HG03060 (cell line): Measurements from ENCODE around the gene CCSER1.

ENCODE experiments used
- ATAC-seq: cut with Tn5 transposase; IDR thresholded peaks from one replicate; pipeline ENCODE4 v1.9.1; 2021; ENCODE audit warnings: low read depth, moderate number of reproducible peaks; ENCODE audit not compliant: unreplicated experiment

Gene CCSER1

DNA sequence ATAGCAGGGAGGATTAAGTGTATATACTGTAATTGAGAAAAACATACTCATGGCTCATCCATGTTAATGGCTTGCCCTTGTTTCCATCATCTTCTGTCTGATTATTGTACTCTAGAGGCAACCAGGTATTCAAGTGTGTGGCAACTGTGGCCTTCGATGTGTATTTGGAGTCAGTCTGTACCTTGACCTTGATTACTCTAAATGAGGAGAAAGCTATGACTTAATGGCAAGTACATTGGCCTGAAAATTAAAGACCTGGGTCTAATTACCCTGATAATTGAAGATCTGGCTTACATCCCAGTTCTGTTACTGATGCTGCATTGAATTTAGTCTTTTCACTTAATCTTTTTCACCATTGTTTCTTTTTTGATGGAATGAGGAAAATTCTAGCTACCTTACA is 409.2 kb downstream of the CCSER1 start:
- no peak for ATAC-seq

DNA sequence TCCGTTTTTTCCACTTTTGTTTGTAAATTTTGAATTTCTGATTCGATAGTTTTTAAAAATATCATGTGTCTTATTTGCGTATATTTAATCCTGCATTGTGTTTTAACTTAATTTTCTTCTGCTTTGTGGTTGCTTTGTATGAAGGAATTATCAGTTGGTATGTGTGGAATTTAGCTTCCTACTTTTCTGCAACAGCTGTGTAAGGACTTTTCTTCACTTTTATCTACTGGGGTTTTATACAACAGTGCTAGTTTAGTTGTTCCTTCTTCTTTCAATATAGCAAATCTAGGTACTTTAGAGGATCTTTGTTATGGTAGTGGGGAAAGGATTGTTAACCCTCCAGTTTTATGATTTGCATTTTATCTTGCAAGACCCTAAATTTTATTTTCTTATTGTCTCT is 410.3 kb downstream of the CCSER1 start:
- no peak for ATAC-seq

DNA sequence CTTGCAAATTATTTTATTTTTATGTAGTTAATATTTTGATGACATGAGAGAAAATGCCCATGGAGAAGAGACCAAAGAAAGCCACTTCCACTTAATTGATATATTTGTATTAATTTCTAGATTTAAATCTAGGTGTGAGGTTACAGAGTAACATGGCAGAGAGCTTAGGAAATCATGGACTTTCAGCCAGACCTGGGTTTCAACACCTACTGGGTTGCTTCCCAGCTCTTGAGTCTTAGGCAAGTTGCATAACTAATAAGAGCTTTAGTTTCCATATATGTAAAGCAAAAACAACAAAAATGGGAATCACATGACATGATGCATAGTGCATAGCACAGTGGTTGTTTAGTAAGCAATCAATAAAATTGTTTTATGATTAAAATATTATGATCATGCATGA is 413.3 kb downstream of the CCSER1 start:
- ATAC-seq, result no peak

DNA sequence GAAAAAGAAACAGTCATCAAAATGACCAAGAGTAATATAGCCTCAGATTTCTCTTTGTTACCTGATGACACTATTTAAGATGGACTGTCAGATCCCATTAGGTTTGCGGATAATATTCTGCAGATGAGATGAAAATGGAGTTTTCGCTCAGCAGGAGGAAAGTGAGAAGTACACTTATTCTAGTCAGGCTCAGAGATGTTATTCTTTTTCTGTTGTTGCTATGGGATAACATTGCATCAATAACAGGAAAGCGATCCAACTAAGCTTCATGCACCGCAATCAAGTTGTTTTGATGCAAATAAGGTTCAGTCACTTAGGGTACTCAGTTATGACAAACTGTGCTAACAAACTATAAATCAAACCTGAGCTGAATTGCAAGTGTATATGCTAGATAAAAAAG is 415.0 kb downstream of the CCSER1 start:
- ATAC-seq, result no peak

DNA sequence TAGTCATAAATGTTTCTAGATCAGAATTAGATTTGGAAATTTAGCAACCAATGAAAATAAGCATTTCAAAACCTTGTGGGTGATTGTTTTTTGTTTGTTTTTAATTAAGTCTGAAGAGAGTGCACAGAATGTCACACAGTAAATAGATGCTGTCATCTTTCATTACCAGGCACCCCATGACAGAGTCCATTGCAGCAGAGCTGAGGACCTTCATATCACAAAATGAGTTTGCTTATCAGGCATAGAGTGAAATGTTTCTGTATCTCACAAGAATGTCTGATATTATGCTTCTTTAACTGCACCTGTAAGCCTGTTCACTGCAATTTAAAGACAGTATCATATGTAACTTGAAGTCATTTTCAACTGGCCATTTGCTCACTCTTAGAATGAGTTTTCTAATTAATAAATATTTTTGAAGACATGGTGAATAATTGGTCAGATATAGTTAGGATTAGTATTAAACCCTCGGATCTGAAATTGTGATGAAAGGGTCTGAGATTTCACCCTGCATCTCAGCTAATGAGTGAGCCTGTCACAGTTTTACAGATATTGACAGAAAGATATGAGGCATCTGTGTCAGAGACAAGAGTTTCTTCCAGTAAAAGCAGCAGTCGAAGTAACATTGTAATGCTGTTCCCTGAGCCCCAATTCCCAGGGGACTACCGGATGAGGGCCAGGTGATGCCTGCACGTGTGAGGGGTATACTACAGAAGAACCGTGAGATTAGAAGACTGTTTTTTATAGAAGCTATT is 416.4 kb downstream of the CCSER1 start:
- no peak for ATAC-seq

DNA sequence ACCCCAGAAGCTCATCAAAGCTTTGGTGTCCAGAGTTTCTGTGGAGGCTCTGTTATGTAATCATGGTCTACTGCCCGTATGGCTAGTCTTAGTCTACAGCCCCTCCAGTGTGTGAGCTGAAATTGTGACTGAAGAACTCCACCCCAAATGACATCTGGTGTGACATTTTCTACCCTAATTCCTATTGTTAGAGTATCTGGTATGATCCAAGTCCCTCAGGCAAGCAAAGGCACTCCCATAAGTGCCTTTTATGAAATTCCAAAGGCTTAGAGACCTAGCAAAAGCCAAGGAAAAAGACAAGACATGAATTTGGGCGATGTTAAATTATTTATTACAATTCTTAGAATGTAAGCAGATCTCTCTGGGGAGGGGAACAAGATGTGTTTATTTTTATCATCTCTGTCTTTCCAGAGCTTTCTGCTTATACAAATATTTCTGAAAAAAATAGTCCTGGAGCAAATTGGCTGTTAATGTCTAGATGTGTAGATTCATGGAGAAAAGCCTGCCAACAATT is 417.4 kb downstream of the CCSER1 start:
- no peak for ATAC-seq

DNA sequence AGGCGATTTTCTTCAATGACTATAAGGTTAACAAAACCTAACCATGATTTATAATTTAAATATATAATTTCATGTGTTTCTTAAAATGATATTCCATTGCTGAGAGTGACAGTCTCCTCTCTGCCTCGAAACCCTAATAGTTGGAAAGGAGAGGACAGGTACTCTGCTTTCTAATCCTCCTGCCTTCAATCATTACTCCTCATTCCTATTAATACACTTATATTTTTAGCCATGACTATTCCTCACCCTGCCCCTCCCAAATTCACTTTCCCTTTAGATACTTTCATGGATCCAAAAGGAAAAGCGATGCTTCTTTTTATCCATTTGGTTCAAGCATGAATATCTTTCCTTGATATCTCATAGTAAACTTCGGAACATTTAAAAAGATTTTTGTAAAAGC is 418.2 kb downstream of the CCSER1 start:
- no peak for ATAC-seq

DNA sequence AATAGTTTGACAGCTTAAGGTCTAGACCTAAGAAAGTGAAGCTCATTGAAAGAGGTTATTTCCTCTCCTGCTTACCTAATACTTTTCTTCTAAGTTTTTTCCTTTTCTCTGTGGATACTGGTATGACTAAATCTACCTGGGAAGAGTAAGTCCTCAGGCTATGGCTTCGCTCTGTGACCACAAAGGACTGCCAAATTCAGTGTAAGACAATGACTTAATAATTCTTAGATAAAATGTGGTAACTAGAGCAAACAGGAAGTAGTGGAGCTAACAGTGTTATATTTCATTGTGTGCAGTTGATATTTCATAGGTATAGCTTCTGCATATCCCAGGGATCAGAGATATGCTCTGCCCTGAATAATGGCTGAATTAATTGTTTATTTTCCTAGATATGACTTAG is 418.9 kb downstream of the CCSER1 start:
- ATAC-seq, result no peak

DNA sequence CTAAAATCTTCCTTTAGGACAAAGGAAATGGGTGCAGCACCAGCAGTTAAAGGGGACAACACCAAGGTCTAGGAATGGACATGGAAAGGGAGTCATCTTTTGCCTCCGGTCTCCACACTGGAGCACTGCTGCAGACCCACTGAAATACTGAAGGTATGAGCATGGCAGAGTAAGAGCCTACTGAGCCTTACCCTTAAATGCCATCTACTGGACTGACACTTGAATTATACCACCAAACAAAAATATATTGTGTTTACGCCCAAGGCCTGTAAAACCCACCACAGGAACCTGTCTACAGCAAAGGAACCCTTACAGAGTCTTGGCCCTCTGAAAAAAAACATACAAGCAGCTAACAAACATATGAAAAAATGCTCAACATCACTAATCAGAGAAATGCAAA is 443.4 kb downstream of the CCSER1 start:
- no peak for ATAC-seq

DNA sequence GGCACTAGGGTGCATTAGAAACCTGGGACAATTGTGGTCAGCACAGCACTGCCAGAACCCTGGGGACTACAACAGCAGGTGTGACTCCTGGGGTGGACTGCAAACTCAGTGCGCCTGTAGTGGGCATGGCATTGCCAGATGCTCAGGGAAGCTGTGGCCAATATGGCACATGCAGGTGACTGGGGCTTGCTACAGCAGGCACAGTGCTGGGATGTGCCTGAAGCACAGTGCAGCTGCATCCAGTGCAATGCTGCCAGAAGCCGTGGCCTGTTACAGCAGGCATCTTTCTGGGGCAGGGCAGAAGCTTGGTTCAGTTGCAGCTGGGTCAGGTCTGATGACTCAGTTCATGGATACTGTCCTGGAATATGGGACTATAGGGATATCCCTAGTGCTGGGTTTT is 445.8 kb downstream of the CCSER1 start:
- no peak for ATAC-seq

DNA sequence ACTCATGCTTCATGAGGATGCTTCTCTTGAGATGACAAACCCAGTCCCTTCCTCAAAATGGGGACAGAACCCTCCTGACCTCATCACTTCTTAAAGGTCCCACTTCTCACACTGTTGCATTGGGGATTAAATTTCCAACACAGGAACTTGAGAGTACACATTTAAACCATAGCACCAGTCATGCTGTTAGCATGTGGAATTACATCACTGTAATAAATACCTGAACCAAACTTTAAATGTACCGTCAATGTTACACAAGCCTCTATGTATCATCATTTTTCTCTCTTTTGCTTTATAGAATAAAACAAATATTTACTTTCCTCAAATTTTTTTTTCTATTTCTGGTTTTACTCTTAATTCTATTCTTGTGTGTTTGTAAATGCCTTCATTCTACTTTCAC is 448.2 kb downstream of the CCSER1 start:
- ATAC-seq, result no peak

DNA sequence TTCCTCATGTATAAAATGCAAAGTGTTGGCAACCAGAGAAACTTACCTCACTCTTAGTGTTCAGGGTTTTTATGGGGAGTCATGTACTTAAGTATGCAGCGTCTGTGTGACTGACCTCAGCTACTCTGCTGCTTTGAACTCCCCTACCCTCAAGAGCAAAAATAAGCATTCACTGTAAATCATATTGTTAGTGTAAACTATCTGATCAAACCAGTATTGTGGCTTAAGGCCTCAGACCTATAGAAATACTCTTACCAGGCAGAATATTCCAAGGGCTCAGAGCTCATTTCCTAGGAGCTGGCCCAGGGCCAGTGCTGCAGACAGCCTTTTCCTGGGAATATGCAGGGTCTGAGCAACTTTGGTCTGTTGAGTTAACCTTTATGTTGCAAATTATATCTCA is 453.1 kb downstream of the CCSER1 start:
- no peak for ATAC-seq

DNA sequence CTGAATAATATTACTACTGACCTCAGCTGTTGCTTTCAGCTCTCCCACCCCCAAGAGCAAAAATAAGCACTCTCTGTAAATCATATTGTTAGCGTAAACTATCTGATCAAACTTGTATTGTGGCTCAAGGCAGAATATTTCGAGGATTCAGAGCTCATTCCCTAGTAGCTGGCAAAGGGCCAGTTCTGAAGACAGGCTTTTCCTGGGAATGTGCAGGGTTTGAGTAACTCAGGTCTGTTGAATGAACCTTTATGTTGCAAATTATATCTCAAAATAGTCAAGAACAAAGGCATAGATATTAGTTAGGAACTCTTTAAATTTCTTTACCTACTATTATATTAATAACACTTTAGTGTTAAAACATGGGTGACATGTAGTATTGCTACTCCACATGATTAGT is 454.9 kb downstream of the CCSER1 start:
- ATAC-seq, result no peak

DNA sequence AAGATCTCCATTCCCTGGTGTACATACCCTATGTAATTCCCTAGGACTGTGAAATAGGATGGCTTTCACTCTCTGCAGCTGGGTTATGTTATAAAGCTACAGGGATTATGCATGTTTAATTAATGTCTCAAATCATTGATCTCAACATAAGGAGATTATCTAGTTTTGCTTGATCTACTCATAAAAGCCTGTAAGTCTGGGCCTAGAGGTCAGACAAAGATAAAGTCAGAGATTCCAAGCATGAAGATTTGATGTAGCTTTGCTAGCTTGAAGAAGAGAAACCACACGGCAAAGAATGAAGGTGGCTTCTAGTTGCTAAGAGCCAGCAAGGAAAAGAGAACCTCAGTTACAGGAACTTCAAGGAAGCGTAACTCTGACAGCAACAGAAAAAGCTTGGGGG is 456.9 kb downstream of the CCSER1 start:
- no peak for ATAC-seq

DNA sequence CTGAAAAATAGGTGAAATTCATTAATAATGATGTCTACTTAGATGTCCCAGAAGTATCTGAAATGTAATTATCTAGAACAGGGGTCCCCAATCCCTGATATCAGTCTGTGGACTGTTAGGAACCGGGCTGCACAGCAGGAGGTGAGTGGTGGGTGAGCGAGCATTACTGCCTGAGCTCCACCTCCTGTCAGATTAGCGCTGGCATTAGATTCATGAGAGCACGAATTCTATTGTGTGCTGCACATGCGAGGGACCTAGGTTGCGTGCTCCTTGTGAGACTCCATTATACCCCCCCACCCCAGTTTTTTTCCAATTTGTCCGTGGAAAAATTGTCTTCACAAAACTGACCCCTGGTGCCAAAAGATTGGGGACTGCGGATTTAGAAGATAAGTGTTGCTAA is 458.8 kb downstream of the CCSER1 start:
- no peak for ATAC-seq

DNA sequence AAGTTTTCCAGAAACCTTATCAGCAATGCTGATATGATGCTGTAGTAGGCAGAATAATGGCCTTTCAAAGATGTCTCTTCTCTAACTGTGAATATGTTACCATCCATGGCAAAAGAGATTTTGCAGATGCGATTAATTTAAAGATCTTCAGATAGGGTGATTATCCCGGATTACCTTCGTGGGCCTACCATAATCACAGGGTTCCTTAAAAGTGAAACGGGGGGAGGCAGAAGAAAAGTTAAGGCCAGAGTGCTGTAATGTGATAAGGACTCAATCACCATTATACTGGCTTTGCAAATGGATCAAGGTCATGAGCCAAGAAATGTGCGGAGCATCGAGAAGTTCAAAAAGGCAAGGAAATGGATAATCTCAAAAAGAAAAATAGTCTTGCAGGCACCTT is 459.6 kb downstream of the CCSER1 start:
- ATAC-seq, result no peak

DNA sequence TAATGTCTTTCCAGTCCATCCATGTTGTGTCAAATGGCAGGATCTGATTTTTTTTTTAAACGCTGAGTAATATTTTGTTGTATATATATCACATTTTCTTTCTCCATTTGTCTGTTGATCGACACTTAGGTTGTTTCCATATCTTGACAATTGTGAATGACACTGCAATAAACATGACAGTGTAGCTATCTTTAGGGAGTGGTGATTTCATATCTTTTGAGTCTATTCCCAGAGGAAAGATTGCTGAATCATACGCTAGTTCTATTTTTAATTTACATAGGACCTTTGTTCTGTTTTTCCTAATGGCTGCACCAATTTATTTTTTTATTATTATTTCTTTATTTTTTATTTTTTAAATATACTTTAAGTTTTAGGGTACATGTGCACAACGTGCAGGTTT is 470.7 kb downstream of the CCSER1 start:
- no peak for ATAC-seq

DNA sequence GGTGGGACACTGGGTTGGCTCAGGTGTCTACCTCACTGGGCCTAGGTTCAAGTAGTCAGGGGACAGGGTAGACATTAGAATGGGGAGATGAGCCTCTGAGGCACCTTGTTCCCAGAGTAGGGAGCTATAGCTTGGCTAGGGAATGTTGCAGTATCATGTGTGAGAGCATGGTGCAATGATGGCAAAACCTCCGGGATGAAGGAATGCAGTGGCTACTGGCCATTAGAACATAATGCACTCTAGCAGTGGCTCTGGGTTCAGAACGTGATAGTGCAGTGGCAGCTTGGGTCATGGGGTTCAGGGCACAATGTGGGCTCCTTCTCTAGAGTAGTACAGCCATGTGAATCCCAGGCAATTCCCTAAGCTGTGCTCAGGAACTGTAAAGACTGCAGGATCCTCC is 471.5 kb downstream of the CCSER1 start:
- no peak for ATAC-seq

DNA sequence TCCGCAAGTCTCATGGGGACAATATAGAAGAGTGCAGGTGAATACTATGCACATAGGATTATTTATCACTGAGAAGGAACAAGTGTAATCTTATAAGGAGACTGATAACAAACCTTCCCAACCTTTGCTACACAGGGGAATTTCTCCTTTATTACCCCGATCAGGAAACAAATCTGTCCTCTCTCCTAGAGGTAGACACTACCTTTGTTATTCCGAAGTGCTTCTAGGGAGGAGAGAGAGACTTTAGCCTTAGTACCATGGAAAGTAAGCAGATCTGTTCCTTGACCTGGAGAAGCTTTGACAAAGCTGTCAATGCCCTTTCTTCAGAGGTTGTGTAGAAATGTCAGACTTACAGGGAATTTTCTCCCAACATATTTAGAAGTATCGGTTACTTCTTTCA is 475.5 kb downstream of the CCSER1 start:
- ATAC-seq, result no peak

DNA sequence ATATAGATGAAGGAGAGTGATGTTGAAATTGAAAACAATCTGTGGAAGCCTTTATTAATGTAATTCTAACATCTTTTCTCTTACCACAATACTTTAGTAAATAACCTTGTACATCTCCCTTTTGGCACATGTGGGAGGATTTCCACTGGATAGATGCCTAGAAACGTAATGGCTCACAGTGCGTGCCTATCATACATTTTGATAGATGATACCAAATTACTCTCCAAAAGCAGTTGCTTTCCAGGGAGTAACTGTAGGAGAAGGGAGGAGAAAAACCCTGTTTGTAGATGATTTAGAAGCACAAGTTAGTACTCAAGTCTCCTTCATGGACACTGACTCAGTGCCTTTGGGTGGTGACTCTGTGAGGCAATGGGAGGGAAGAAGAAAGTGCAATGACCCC is 476.3 kb downstream of the CCSER1 start:
- ATAC-seq, result no peak

DNA sequence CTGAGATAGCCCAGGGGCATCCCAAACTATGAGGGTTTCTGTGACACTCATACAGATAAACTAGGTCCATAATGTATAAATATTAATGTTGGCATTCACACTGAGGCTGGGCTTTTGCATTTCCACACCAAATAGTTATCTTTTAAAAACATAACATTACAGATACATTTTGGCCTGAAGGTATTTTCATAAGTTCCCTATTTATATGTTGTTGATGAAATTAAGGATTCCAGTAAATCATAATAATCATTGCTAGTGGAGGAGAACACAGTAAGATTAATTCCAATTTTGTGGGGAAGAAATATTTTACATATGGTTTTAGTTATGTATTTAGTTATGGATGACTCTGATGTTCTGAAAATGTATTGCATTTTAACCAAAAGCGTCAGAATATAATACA is 479.6 kb downstream of the CCSER1 start:
- no peak for ATAC-seq

DNA sequence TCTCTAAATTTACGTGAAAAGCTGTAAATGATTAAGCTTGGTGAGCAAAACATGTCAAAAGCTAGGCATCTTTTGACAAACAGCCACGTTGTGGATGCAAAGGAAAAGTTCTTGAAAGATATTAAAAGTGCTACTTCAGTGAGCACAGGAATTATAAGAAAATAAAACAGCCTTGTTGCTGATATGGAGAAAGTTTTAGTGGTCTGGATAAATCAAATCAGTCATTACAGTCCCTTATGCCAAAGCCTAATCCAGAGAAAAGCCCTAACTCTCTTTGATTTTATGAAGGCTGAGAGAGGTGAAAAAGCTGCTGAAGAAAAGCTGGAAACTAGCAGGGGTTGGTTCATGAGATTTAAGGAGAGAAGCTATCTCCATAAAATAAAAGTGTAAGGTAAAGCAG is 487.2 kb downstream of the CCSER1 start:
- no peak for ATAC-seq

DNA sequence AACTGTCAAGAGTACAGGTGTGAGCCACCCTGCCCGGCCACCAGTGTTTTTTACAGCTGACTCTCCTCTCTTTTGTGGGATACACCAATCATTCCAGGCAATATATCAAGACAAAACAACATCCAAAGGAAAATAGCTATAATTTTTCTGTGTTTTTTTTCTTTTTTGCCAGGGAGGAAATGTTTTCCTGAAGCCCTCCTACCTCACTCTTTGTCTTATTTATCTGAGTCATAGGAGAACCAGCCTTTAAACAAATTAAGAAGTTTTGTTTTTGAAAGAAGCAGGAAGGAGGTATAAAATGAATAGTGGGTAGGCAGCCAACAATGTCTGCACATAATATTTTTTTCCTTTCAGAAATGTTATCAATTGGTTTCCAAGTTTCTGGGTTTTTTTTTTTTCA is 493.9 kb downstream of the CCSER1 start:
- no peak for ATAC-seq
